Limb (tissue), 2 donors: ENCODE measurements around the gene BTBD18.

Source experiments
- DNase-seq, 2 donors: peaks; one replicate each; pipeline ENCODE4 v3.0.0-alpha.2; 2016; ENCODE audit errors: extremely low spot score in 2 of 2

BTBD18 gene, protein sequence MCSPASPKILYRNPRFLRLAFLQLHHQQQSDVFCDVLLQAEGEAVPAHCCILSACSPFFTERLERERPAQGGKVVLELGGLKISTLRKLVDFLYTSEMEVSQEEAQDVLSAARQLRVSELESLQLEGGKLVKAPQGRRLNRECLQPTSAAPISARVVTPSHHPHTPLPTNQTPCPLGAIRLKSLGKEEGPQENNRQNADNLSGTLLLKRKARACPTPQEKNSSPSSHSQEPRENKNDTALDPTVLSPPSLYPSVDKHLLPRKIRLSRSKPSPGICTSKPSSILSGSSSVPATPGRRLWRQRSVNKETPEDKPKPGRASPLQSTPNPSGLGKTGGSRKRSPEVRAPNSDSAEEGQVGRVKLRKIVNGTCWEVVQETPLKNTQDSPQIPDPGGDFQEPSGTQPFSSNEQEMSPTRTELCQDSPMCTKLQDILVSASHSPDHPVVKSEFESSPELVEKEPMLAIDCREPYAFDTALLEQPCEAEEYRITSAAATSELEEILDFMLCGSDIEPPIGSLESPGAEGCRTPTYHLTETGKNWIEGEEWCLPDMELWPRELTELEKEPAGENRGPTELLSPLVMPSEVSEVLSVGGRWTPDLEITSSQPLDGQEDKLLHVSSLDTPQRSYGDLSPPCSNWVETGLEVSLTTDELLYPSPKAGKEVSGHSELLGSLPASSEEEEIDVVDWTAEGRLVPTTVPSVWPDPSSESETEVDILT

DNA sequence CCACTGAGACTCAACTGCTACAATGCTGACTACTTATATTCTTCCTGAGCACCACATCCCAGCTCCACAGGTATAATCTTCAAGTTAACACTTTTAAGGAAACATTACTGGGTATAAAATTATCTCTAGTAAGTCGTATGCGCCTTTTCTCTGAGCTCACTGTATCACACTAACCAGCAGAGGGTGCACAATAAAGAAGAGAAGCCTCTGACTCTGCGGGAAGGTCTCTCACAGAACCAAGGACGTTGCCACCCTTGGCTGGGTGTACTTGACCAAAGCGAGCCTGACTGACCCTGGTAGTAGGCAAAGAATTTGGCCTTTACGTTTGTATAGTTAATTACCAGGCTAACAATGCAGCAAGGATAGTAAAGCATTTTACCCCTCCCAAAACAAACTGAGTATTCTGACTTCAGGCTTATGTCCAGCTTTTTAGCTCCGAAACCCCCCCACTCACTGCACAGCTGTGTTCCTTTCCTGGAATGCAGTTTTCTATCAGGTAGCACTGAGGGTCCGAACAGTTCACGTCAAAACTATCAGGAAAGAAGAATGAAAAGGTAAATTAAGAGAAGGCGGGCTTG is at the start of gene BTBD18:
Gene BTBD18 (minus strand): TSS at position 144 of the 578 bp plus-strand sequence. CDS start 631 bp downstream, outside the sequence.
- no peak for DNase-seq

DNA sequence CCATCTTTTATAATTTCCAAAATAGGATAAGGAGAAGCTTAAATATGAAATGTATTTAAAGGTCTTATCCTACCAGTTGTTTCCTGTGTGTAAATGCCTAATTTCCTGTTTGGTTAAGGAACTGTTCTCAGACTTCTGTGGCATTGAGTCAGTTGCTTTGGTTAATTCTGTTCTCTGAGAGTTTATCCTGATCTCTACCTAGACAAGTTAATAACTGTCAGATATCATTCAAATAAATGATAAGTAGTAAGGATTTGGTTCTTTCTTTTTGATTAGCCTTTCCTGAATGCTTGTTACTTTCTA is 49.5 kb upstream of the BTBD18 start:
- DNase-seq = no peak

DNA sequence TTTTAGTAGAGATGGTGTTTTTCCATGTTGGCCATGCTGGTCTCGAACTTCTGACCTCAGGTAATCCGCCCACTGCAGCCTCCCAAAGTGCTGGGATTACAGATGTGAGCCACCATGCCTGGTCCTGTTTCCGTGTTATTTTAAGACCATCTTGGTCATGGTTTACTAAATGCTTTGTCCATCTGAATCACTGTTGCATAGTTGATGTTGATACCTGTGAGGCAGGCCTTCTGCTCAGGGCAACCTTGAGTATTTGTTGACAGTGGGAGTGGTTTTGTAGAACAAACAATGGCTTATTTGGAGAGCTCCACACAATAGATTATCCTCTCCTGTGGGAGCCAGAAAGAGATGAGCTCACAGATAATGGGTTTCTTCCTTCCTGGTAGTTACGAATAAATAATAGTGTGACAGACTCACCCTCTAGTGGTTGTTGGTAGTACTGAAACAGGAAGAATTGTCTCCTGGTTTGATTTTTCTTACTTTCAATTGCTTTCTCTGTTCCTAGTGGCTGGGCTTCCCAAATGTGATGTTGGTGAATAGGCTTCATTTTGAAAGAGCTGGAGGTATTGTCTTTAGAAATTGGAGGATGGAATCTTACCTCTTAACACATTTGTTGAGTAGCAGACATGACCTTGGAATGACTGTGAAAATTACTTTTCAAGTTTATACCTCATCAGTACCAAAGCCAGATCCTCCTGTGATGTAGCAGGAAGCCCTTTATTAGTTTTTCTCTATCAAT is 49.0 kb upstream of the BTBD18 start:
- DNase-seq = peak in 1 of 2 donors; percentile 69

DNA sequence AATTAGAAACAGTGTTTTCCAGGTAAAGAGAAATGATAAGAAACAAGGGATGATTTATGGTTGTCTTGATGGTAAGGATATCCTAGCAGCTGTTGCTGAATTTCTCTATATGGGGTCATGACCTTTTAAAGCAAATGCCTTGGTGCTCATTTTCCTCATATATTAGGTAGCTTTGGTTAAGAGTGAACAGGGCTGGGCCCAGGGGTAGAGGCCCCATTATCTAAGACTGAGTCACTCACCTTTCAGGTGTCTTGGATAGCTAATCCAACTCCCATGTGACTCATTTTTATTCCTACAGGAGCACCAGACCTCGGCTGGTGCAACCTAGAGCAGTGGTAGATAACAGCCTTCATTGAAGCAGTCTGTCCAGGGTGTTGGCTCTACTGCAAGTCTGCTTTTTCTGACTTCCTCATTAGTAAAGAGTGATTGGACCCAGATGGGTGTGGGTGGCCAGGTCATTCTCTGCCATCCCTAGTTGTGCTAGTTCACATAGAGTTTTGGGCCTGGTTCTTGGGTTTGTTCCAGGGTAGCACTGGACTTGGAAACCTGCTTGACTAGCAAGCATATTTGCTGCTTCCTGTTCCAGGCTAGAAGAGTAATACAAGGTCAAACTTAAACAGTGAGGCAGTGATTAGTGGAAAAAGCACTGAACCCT is 47.4 kb upstream of the BTBD18 start:
- no peak for DNase-seq

DNA sequence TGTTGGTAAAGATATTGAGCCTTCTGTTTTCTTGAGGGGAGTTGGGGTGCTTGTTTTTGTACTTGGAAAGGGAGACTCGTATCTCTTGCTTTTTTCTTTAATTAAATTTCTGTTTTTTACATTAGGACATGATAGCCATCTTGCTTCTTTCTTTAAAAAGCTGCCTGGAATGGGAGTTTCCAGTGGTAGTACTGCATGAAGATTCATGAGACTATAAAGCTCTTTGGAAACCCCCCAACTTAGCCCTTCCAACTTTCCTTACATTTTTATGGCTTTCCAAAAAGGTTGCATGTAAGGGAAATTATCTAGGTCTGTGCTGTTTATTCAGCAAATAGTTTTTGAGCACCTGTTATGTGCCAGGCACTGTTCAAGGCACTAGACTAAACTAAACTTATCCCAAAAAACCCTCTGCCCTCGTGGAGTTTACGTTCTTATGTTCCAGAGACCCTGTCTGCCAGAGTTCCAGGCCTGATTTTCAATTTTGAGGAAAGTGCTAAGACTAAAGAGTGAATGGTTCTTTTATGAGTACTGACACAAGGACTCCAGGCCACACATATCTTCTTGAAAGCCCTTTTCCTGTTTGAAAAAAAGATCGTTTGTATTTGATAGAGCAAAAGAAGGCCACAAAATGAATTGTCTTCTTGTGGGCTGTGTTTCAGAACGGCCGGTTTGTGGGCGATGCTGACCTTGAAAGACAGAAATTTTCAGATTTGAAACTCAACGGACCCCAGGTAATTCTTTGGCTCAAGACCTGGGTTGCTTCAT is 41.9 kb upstream of the BTBD18 start:
- DNase-seq = no peak

DNA sequence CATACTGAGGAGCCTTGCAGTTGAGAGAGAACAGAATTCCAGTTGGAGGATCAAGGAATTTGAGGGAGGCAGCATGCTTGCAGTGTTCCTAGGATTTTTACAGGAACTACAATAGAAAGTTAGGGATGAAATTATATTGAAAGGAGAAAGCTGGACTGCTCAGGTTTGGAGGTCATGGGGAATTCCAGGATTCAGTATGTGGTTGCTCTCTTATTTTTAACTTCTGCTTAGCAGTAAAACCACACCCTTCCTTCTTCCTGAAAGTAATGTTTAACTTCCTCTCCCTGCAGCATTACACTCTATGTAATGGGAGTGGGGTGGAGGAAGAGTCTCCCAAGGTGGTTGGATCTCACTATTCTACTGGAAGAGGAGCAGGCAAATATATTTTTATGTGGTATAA is 41.3 kb upstream of the BTBD18 start:
- no peak for DNase-seq

DNA sequence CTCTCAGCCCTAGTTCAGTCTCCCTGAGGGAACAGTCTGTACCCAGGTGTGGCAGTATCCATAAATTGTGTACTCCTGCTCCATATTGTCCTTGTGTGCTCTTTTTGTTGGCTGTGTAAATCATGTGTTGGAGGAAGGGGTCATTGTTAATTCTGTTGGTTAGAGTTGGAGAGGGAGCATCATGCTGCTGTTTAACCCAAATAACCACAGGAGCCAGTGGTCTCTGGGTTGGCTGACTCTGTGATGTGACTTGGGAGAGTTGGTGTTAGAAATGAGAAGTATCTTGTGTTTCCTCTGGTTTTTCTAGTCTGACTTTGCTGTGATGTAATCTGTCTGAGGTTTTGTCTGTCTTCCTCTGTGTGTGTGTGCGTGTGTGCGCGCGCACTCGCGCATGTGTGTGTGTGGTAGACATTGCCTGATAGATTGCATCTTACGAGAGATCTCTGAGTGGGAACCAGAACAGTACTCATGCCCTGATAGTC is 40.5 kb upstream of the BTBD18 start:
- no peak for DNase-seq

DNA sequence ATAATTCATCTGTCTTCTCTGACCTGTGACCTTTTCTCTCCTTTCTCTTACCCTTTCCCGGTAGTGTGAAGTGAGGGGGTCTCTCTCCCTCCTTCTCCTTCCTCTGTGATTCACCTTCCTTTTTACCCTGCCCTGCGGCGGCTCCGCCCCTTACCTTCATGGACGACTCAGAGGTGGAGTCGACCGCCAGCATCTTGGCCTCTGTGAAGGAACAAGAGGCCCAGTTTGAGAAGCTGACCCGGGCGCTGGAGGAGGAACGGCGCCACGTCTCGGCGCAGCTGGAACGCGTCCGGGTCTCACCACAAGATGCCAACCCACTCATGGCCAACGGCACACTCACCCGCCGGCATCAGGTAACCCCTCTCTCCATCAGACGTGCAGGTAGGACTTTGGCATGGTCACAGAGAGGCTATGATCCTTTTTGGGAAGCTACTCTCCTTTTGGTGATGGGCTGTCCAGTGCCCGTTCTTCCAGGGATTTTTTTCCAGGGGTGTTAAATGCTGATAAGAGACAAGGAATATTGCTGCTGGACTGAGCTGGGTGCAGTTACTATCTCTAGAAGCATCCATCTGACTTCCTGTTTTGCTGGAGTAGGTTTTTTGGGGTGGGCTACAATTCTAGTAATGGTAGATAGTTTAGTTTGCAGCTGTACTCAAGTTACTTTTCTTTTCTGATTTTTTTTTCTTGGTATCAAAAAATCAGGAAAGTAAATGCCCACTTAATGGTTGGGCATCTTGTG is 39.9 kb upstream of the BTBD18 start:
- DNase-seq = no peak

DNA sequence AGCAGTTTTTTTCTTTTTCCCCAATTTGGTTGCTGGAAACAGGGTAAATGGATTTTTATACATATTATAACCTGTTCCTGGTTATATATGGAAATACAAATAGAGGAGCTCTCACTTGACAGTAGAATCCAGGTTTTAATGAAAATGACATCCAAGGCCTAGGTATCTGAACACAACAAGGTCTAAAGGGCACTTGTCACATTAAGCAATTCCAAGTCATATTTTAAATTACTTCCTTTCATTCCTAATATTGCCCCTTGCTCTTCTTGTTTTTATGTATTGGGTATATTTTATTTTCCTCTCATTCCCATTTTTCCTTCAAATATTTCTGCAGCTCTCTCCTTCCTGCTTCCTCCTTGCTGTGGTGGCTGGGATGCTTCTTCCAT is 37.1 kb upstream of the BTBD18 start:
- DNase-seq = no peak

DNA sequence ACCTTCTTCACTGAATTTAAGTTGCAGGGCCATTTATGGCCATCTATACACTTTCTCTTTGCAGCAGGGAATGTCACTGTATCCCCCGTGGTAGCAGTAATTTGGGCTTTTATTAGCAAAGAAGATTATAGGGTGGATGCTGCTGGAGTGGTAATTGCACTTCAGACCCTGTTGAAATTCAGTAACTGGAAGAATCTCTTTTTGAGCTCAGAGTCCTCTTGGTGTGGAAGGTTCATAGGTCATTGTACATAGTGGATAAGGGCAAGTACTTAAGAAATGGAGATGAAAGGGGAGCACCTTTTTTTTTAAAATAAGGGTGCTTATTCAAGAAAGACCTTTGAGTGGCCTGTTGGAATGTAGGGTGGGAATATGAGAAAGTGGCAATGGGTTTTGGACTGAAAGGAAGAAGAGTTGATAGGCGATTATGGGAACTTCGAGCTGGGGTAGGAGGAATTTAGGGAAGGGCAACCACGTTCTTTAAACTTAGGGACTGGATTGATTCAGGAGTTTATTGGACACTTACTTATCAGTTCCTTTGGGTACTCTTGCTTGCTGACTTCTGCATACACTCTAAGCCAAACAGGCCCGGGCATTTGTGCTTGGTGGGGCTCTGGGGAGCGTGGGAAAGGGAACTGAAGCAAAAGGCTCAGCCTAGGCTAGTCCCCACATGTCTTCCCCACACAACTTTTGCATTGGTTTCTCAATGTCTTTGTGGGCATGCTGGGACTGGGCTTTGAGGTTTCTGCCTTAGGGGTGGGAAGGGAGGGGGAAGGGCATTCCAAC is 36.5 kb upstream of the BTBD18 start:
- no peak for DNase-seq

DNA sequence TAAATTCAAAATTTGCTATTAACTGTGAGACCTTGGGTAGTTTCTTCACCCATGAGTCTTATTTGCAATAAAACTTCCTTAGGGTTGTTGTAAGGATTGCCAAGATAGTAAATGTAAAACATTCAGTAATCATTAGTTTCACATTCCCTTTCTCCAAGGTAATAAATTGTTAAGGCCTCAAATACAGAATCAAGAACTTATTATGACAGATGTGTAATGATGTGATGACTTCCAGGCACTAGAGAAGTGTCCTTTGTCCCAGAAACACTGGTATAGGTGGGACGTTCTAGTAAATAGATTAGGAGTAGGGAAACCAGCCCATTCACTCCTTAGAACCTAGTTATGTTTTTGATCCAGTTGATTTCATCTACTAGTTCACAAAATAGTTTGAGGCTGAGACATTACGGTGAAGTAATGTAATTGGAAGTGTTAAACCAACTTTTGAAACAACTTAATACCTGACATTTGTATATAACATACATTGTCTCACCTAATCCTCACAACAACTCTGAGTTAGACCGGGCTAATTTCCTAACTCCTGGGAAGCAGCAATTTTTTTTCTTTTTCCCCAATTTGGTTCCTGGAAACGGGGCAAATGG is 35.5 kb upstream of the BTBD18 start:
- DNase-seq = no peak

DNA sequence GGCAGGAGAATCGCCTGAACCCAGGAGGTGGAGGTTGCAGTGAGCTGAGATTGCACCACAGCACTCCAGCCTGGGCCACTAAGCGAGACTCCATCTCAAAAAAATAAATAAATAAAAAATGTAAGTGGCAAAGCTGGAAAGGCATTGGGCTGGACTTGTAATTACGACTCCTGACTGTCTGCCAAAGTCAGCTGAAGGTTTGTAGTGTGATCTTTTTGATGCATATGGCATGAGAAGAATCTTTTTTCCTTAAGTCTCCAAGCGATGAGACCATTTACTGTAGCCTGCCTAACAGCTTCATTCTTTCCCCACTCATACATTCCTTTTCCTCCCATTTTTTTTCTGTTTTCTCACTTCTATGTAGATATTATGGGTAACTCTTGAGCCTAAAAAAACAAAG is 34.8 kb upstream of the BTBD18 start:
- DNase-seq = no peak

DNA sequence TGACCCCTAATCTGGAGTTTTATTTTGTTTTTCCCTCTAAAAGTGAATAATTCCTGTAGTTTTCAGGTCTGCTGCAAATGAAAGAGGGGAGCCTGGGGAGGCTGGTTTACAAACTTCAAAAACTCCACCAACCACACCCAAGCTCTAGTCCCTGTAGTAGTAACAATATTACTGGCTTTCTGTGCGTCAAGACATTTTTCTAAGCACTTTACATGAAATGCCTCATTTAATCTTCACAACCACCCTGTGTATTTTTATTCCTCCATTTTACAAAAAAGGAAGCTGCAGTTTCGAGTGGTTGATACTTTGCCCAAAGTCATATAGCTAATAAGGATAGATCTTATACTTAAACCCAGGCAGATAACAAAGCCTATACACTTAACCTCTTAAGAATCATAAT is 33.5 kb upstream of the BTBD18 start:
- DNase-seq = no peak

DNA sequence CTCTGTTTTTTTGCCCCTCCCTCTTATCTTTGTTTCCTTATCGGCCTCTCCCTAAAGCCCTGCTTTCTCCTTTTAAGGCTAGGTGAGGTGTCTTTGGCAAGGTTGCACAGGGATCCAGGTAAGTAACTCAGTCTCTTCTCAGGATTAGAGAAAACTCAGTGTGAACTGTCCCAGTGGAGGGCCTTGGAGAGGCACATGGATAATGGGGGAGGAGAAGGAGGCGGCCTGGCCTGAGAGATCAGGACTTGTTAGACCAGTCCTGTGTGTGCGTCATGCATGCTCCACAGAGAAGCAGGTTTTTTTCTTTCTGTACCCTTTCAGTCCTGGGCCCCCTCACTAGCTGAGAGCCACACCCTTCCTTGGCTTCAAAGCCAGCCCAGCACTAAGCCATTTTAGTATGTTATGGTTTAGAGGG is 29.9 kb upstream of the BTBD18 start:
- no peak for DNase-seq

DNA sequence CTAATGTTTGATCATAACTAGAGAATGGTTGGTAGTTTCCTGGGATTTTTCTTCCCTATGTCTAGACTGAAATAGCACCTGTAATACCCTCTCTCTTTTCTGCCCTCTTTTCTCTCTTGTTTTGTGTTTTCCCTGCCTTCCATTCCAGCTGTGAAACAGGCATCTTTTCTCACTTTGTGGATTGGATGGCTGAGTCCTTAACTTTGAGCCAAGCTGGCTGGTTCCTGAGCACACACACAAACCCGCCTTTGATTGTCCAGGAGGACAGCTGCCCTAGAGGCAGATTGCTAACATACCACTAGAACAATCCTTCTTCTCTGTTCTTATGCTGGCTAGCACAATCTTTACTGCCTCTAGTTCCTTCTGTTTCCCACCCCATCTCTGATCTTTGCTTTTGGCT is 27.7 kb upstream of the BTBD18 start:
- DNase-seq = no peak

DNA sequence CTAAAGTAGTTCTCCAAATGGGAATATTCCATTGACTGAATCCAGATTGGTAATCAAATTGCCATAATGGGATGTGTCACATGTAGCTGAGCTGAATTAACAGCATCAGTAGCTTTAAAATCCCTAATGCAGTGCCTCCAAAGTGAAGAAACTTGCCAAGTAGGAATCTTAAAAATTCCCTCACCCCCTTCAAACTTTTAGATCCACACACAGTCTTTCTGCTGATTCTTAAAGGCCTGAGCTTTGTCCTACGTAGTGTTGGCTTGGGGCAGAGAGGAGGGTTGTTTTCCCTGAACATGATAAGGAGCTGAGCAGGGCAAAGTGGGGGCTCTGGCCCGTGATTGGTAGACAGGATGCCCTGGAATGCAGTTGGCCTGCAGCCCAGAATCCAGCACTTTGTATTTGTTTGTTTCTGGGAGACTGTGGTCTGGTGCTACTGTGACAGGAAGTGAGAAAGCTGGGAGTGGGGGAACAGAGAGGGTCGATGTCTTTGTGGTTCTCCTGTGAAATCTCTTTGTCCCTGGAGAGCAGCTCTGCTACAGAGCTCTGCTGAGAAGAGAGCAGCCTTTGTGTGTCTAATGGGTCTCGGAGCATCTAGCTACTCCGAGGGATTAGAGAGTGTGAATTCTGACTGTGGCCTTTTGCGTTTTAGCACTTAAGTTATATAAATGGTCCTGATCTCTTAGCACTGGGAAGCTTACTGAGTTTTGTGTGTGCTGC is 26.9 kb upstream of the BTBD18 start:
- peak; percentile 91 to 95 for DNase-seq

DNA sequence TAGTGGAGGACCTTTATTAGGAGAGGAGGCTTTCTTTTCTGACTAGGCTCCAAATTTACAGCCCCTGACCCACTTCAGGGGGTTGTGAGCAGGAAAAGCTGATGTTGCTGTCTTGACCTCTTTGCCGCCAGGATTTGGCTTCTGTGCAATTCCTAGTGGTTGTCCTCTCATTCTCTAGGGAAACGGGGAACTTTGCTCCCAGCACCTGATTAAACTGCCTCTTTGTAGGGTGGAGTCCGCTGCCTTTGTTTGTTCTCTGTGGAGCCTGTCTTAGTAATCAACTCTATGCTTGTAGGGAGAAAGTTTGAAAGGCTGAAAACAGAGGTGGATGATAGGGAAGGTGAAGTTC is 26.3 kb upstream of the BTBD18 start:
- no peak for DNase-seq

DNA sequence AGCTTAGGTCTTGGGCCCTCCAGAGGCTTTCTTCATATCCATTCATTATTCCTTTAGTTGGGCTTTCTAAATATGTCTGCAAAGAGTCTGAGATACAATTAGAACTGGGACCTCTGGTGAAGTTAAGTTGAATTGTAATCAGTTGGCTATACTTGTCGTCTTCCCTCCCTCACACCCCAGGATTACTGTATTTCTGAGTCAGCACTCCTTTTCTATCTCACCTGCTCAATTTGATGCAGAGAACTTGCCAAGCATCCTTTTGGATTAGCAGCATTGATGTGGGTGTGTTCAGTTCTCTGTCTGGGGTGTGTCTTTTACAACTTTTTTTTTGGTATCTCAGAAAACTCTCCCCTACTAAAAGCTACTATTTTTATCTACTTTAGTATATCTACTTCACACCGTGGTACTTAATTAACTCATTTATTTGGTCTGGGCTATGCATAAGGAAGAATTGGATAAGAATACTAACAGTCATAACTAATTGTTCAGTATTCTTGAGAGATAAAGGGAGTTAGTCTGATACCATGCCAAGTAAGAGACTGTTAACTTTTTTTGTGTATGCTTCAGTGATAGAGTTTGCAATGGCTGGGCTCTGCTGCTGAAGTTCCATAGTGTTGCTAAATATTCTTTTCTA is 25.1 kb upstream of the BTBD18 start:
- DNase-seq = no peak
